ENCODE measurements around the gene TMEM33. TPM values are rescaled to one million over a fixed set of nuclear protein-coding genes. Genes with fewer than 3 reads are reported as not detected.

The TMEM33 gene
- total RNA-seq, 1 donor from 2014 or later = 44.4 TPM

DNA sequence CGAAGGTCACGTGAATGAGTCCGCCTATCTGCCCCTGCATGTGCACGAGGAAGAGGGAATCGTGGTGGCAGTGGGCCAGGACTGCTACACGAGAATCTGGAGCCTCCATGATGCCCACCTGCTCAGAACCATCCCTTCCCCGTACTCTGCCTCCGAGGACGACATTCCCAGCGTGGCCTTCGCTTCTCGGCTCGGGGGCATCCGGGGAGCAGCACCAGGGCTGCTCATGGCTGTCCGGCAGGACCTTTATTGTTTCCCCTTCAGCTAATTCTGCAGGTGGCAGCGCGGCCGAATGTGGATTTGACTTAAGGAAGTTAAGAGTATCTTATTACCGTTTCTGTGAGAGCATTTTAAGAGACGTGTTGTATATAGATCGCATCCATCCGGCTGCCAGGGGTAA, 47.5 kb downstream of the TMEM33 start:
- H3K27ac ChIP-seq = no peak overlapping the region
- no peaks in the 10 kb centered on the region for H3K4me1 ChIP-seq
- intact Hi-C loops (cut with DNase I) = no loop called here
- no peak for DNase-seq (ENCODE audit: extremely low spot score in 2 of 2)
- H3K9me3 ChIP-seq = no peaks in the 10 kb centered on the region
- no peaks in the 10 kb centered on the region for H3K27me3 ChIP-seq
- no peaks in the 10 kb centered on the region for H3K36me3 ChIP-seq
- H3K4me3 ChIP-seq = no peak overlapping the region
- TF ChIP-seq POLR2A (IDR thresholded peaks at IDR 0.05) (no peak), POLR2AphosphoS5 (IDR thresholded peaks at IDR 0.05; ENCODE audit: insufficient read depth in 1 of 2, low read depth in 1 of 2) (no peak)
- TF ChIP-seq, protein P1, sequence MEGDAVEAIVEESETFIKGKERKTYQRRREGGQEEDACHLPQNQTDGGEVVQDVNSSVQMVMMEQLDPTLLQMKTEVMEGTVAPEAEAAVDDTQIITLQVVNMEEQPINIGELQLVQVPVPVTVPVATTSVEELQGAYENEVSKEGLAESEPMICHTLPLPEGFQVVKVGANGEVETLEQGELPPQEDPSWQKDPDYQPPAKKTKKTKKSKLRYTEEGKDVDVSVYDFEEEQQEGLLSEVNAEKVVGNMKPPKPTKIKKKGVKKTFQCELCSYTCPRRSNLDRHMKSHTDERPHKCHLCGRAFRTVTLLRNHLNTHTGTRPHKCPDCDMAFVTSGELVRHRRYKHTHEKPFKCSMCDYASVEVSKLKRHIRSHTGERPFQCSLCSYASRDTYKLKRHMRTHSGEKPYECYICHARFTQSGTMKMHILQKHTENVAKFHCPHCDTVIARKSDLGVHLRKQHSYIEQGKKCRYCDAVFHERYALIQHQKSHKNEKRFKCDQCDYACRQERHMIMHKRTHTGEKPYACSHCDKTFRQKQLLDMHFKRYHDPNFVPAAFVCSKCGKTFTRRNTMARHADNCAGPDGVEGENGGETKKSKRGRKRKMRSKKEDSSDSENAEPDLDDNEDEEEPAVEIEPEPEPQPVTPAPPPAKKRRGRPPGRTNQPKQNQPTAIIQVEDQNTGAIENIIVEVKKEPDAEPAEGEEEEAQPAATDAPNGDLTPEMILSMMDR (IDR thresholded peaks at IDR 0.05) = no peak

GRCh38 chr4:41985151-41985550, 49.9 kb downstream of the TMEM33 start:
- intact Hi-C loops (cut with DNase I) = no loop called here

DNA sequence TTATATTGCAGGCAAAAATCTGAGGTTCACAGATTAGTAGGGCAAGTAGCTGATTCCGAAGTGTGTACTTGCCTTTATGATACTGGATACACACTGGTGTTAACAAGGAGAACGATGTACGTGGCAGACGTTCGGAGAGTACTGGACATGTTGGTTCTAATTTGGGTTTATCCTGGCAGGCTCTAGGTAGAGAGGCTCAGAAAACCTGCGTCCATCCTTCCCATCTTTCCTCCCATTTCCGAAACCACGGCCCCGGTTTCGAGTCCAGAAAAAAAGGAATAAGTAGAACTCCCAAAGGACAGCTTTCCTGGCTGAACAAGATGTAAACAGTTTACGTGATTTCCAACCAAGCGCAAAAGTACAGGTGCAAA, 54.8 kb downstream of the TMEM33 start:
- Histone ChIP-seq H3K4me1 (peaks cover 31% of the 10 kb centered on the region), H3K27ac (peak overlapping the region; percentile 76), H3K27me3 (no peaks in the 10 kb centered on the region), H3K36me3 (no peaks in the 10 kb centered on the region), H3K9me3 (no peaks in the 10 kb centered on the region), H3K4me3 (peak overlapping the region; percentile 73 to 89)
- TF ChIP-seq POLR2A (IDR thresholded peaks at IDR 0.05) (no peak), POLR2AphosphoS5 (IDR thresholded peaks at IDR 0.05; ENCODE audit: insufficient read depth in 1 of 2, low read depth in 1 of 2) (no peak)
- TF ChIP-seq, protein P1 (IDR thresholded peaks at IDR 0.05) = no peak
- intact Hi-C loops (cut with DNase I) = no loop called here
- no peak for DNase-seq (ENCODE audit: extremely low spot score in 2 of 2)

More at GRCh38 chr4:41985151-41985550, 49.9 kb downstream of the TMEM33 start:
- DNase-seq (ENCODE audit: extremely low spot score in 2 of 2) = no peak
- H3K9me3 ChIP-seq = no peaks in the 10 kb centered on the region
- TF ChIP-seq POLR2A (IDR thresholded peaks at IDR 0.05) (no peak), POLR2AphosphoS5 (IDR thresholded peaks at IDR 0.05; ENCODE audit: insufficient read depth in 1 of 2, low read depth in 1 of 2) (no peak)
- TF ChIP-seq, protein P1 (IDR thresholded peaks at IDR 0.05) = no peak
- H3K4me1 ChIP-seq = peaks cover 6% of the 10 kb centered on the region
- no peak overlapping the region for H3K27ac ChIP-seq
- no peaks in the 10 kb centered on the region for H3K27me3 ChIP-seq
- no peaks in the 10 kb centered on the region for H3K36me3 ChIP-seq
- no peak overlapping the region for H3K4me3 ChIP-seq

- no peaks in the 10 kb centered on the region for H3K36me3 ChIP-seq
- peaks cover 31% of the 10 kb centered on the region for H3K4me1 ChIP-seq
- TF ChIP-seq, protein P1 (IDR thresholded peaks at IDR 0.05) = peak in 1 of 3 experiments; percentile 8
- peak; percentile 89 to 96 for TF ChIP-seq POLR2AphosphoS5 (IDR thresholded peaks at IDR 0.05; ENCODE audit: insufficient read depth in 1 of 2, low read depth in 1 of 2)
- TF ChIP-seq POLR2A (IDR thresholded peaks at IDR 0.05) = peak in 1 of 2 donors; percentile 69
- intact Hi-C loops (cut with DNase I) = no loop called here
- H3K4me3 ChIP-seq = peak within 1 kb of the TSS; percentile 73 to 89
- H3K9me3 ChIP-seq = no peaks in the 10 kb centered on the region
- peak within 1 kb of the TSS; percentile 76 for H3K27ac ChIP-seq
- DNase-seq (ENCODE audit: extremely low spot score in 2 of 2) = peak; percentile 96 to 99
- H3K27me3 ChIP-seq = no peaks in the 10 kb centered on the region
Measured at GRCh38 chr4:41990365-41991111, 55.3 kb downstream of the TMEM33 start, which contains the start of gene SLC30A9. Gene SLC30A9 (plus strand): TSS chr4:41990530. CDS start chr4:41990652, 122 bp downstream.

Data from vagina (tissue), 2 donors.